H9 (cell line): ENCODE data around the gene TRAF7. TPM values are rescaled to one million over a fixed set of nuclear protein-coding genes. Genes with fewer than 3 reads are reported as not detected.

ENCODE experiments used
- DNase-seq: peaks from one replicate; pipeline ENCODE4 v3.0.0-alpha.2; 2017
- H2AFZ ChIP-seq: one replicate; pipeline ENCODE4 v1.6.1; 2013; ENCODE audit warnings: mild to moderate bottlenecking, low read length, control low read depth, moderate library complexity
- H2AK5ac ChIP-seq: 2 replicates; pipeline ENCODE4 v1.6.1; 2013; ENCODE audit warnings: low read length, control low read depth, mixed read lengths; ENCODE audit not compliant: insufficient read length
- H2BK120ac ChIP-seq: one replicate; pipeline ENCODE4 v1.6.1; 2013; ENCODE audit warnings: low read depth, mild to moderate bottlenecking, low read length, control low read depth, inconsistent platforms; ENCODE audit not compliant: poor library complexity, severe bottlenecking
- H2BK12ac ChIP-seq: 2 replicates; pipeline ENCODE4 v1.6.1; 2013; ENCODE audit warnings: low read length, control low read depth, mixed read lengths, low read depth; ENCODE audit not compliant: insufficient read length
- H2BK15ac ChIP-seq: 2 replicates; pipeline ENCODE4 v1.6.1; 2013; ENCODE audit warnings: low read depth, low read length, control low read depth
- H2BK20ac ChIP-seq: one replicate; pipeline ENCODE4 v1.6.1; 2013; ENCODE audit warnings: low read depth, mild to moderate bottlenecking, low read length, control low read depth, inconsistent platforms; ENCODE audit not compliant: poor library complexity, severe bottlenecking
- H2BK5ac ChIP-seq: 2 replicates; pipeline ENCODE4 v1.6.1; 2013; ENCODE audit warnings: low read length, control low read depth, mixed read lengths; ENCODE audit not compliant: insufficient read length
- H3K14ac ChIP-seq: 2 replicates; pipeline ENCODE4 v1.6.1; 2013; ENCODE audit warnings: low read length, control low read depth; ENCODE audit not compliant: insufficient read depth
- H3K18ac ChIP-seq: 2 replicates; pipeline ENCODE4 v1.6.1; 2013; ENCODE audit warnings: low read depth, mild to moderate bottlenecking, mixed read lengths, low read length, control low read depth; ENCODE audit not compliant: insufficient read length
- H3K23ac ChIP-seq: 2 replicates; pipeline ENCODE4 v1.6.1; 2013; ENCODE audit warnings: low read length, control low read depth, mixed read lengths, low read depth; ENCODE audit not compliant: insufficient read length
- H3K23me2 ChIP-seq: 2 replicates; pipeline ENCODE4 v1.6.1; 2013; ENCODE audit warnings: low read depth, mild to moderate bottlenecking, mixed read lengths, low read length, control low read depth; ENCODE audit not compliant: insufficient read length, poor library complexity, severe bottlenecking
- H3K27ac ChIP-seq: 2 replicates; pipeline ENCODE4 v1.5.1; 2013; ENCODE audit warnings: low read length, control low read depth, mixed read lengths, low read depth; ENCODE audit not compliant: insufficient read length
- H3K27me3 ChIP-seq: 2 replicates; pipeline ENCODE4 v1.6.1; 2013; ENCODE audit warnings: low read length, control low read depth, inconsistent platforms; ENCODE audit not compliant: insufficient read depth
- H3K4ac ChIP-seq: 2 replicates; pipeline ENCODE4 v1.6.1; 2013; ENCODE audit warnings: low read depth, mild to moderate bottlenecking, control low read depth, inconsistent platforms, low read length, moderate library complexity
- H3K4me1 ChIP-seq: 2 replicates; pipeline ENCODE4 v1.6.1; 2013; ENCODE audit warnings: low read length, control low read depth, inconsistent platforms; ENCODE audit not compliant: insufficient read depth
- H3K4me2 ChIP-seq: 2 replicates; pipeline ENCODE4 v1.6.1; 2013; ENCODE audit warnings: low read length, control low read depth, mixed read lengths; ENCODE audit not compliant: insufficient read length, insufficient read depth
- H3K56ac ChIP-seq: 2 replicates; pipeline ENCODE4 v1.6.1; 2013; ENCODE audit warnings: low read depth, mild to moderate bottlenecking, mixed read lengths, low read length, control low read depth; ENCODE audit not compliant: insufficient read length
- H3K79me1 ChIP-seq: 2 replicates; pipeline ENCODE4 v1.6.1; 2013; ENCODE audit warnings: low read depth, mild to moderate bottlenecking, moderate library complexity, low read length, control low read depth, inconsistent platforms; ENCODE audit not compliant: insufficient read depth, poor library complexity, severe bottlenecking
- H3K79me2 ChIP-seq: 2 replicates; pipeline ENCODE4 v1.6.1; 2013; ENCODE audit warnings: low read length, control low read depth, inconsistent platforms; ENCODE audit not compliant: insufficient read depth
- H3K9ac ChIP-seq: 2 replicates; pipeline ENCODE4 v1.6.1; 2013; ENCODE audit warnings: low read length, control low read depth, mixed read lengths; ENCODE audit not compliant: insufficient read length; ENCODE audit errors: extremely low read depth
- H3K9me3 ChIP-seq: one replicate; pipeline ENCODE4 v1.6.1; 2013; ENCODE audit warnings: low read depth, low read length, inconsistent platforms; ENCODE audit not compliant: control insufficient read depth
- H3T11ph ChIP-seq: one replicate; pipeline ENCODE4 v1.6.1; 2013; ENCODE audit warnings: mild to moderate bottlenecking, low read length, control low read depth, inconsistent platforms
- H4K20me1 ChIP-seq: one replicate; pipeline ENCODE4 v1.6.1; 2013; ENCODE audit not compliant: control insufficient read depth, insufficient read length, insufficient read depth
- H4K5ac ChIP-seq: 2 replicates; pipeline ENCODE4 v1.6.1; 2013; ENCODE audit warnings: low read depth, mild to moderate bottlenecking, mixed read lengths, low read length, control low read depth; ENCODE audit not compliant: insufficient read length
- H4K8ac ChIP-seq: replicated peaks from 2 replicates; pipeline ENCODE4 v1.6.1; 2013; ENCODE audit warnings: low read length, control low read depth, mixed read lengths, low read depth; ENCODE audit not compliant: insufficient read length
- H4K91ac ChIP-seq: 2 replicates; pipeline ENCODE4 v1.6.1; 2013; ENCODE audit warnings: low read depth, mild to moderate bottlenecking, moderate library complexity, mixed read lengths, low read length, control low read depth; ENCODE audit not compliant: insufficient read length
- H3K27ac Mint-ChIP-seq, 3 experiments: 2 replicates in 2 of 3; 3 replicates in 1 of 3; pipeline ENCODE4 v1.8.0; 2020 to 2021; ENCODE audit warnings: mixed read lengths in 3 of 3, mild to moderate bottlenecking in 1 of 3, moderate library complexity in 1 of 3
- H3K27me3 Mint-ChIP-seq: 2 replicates; pipeline ENCODE4 v1.8.0; 2021; ENCODE audit warnings: low read depth, mild to moderate bottlenecking, moderate library complexity, mixed read lengths
- H3K36me3 Mint-ChIP-seq, 3 experiments: 2 replicates in 2 of 3; 3 replicates in 1 of 3; pipeline ENCODE4 v1.8.0; 2020 to 2021; ENCODE audit warnings: low read depth in 3 of 3, mixed read lengths in 3 of 3; ENCODE audit not compliant: insufficient read depth in 1 of 3
- H3K4me1 Mint-ChIP-seq, 2 experiments: 2 replicates each; pipeline ENCODE4 v1.8.0; 2020; ENCODE audit warnings: mixed read lengths in 2 of 2
- H3K4me3 Mint-ChIP-seq, 2 experiments: 2 replicates in 1 of 2; 3 replicates in 1 of 2; pipeline ENCODE4 v1.8.0; 2020 to 2021; ENCODE audit warnings: mild to moderate bottlenecking in 2 of 2, mixed read lengths in 2 of 2, moderate library complexity in 1 of 2
- H3K9me3 Mint-ChIP-seq, 2 experiments: 2 replicates in 1 of 2; 3 replicates in 1 of 2; pipeline ENCODE4 v1.8.0; 2020; ENCODE audit warnings: mild to moderate bottlenecking in 2 of 2, mixed read lengths in 2 of 2, moderate library complexity in 1 of 2
- CTCF ChIP-seq: fragments of 200-600 bp; sonication (generic); conservative IDR thresholded peaks from 3 replicates; pipeline ENCODE4 v1.8.0; 2021; ENCODE audit warnings: antibody characterized with exemption, mild to moderate bottlenecking
- WGBS: extraction: QIAGEN DNeasy Blood & Tissue Kit; methylation state at CpG from one replicate; pipeline ENCODE4 v1.1.7; 2013; ENCODE audit warnings: missing lambda C conversion rate, low lambda C conversion rate, mixed read lengths; ENCODE audit not compliant: insufficient read length; ENCODE audit errors: extremely low coverage; 5-methylcytosine and 5-hydroxymethylcytosine counted together
- total RNA-seq: library from RNA; stranded (reverse); gene quantifications from 2 replicates; pipeline ENCODE4 v1.2.1, GENCODE V29; 2021

The TRAF7 gene
- total RNA-seq, 1 experiment from 2014 or later: 108 TPM

- Histone ChIP-seq H3K18ac (no peak overlapping the region), H4K5ac (no peak overlapping the region), H2BK15ac (no peak overlapping the region), H3K4ac (no peak overlapping the region), H3K56ac (no peak overlapping the region), H2BK5ac (no peak overlapping the region), H2BK20ac (no peak overlapping the region), H3T11ph (no peak overlapping the region), H3K79me2 (no peaks in the 10 kb centered on the region), H3K27me3 (no peaks in the 10 kb centered on the region), H2AFZ (no peak overlapping the region), H3K27ac (no peak overlapping the region), H2AK5ac (no peak overlapping the region), H3K79me1 (no peaks in the 10 kb centered on the region), H3K4me2 (no peak overlapping the region), H3K9me3 (no peaks in the 10 kb centered on the region), H3K14ac (no peak overlapping the region), H4K8ac (no peak overlapping the region), H4K91ac (no peak overlapping the region), H3K4me1 (no peaks in the 10 kb centered on the region), H3K23me2 (no peaks in the 10 kb centered on the region), H3K23ac (no peak overlapping the region), H2BK12ac (no peak overlapping the region), H4K20me1 (peaks cover 3% of the 10 kb centered on the region), H3K9ac (no peak overlapping the region), H2BK120ac (no peak overlapping the region)
- Mint-ChIP-seq H3K4me1 (peaks cover 3 to 9% of the 10 kb centered on the region in 2 experiments), H3K36me3 (peaks cover 0 to 9% (median 4%) of the 10 kb centered on the region in 3 experiments; a peak in 3 of 7 replicates), H3K9me3 (no peaks in the 10 kb centered on the region), H3K27me3 (no peaks in the 10 kb centered on the region; the same call in 1 of the 2 replicates), H3K27ac (no peak overlapping the region; a peak in 1 of 7 replicates), H3K4me3 (no peak overlapping the region)
- DNase-seq: no peak
- no peak for TF ChIP-seq CTCF
- no CpG with 5 or more reads among the region's 13 CpGs for WGBS
Measured at GRCh38 chr16:2186064-2186463, 30.5 kb downstream of the TRAF7 start.
